HG02588 (cell line): Measurements from ENCODE around the gene DLG1.
A peak's percentile ranks its signal among the peaks of the same experiment; 100 is the strongest.
"Not testable (repeated sequence)": the region's sequence is repeated elsewhere in the genome, so short reads cannot be mapped to it uniquely, and the experiment has no call there.

Source experiments
- ATAC-seq: cut with Tn5 transposase; IDR thresholded peaks from one replicate; pipeline ENCODE4 v1.9.1; 2021; ENCODE audit warnings: mild to moderate bottlenecking, moderate library complexity; ENCODE audit not compliant: unreplicated experiment

DLG1 gene

GRCh38 chr3:197035577-197035976 lies 262.8 kb downstream of the DLG1 start:
- ATAC-seq = no peak

GRCh38 chr3:197034778-197035177 lies 263.6 kb downstream of the DLG1 start:
- not testable (repeated sequence) for ATAC-seq

- not testable (repeated sequence) for ATAC-seq
Measured at GRCh38 chr3:197033764-197034163, 264.6 kb downstream of the DLG1 start.

GRCh38 chr3:197031315-197032285 lies 266.8 kb downstream of the DLG1 start:
- ATAC-seq = no peak

GRCh38 chr3:197030379-197031314 lies 267.8 kb downstream of the DLG1 start:
- ATAC-seq = no peak

GRCh38 chr3:197029511-197030167 lies 268.8 kb downstream of the DLG1 start, which contains the start of gene MELTF:
TSS of gene MELTF (minus strand) at chr3:197029817. CDS start at chr3:197029702, 115 bp downstream.
- ATAC-seq = peak; percentile 77

- ATAC-seq = peak; percentile 38
Measured at GRCh38 chr3:197028728-197029510, 269.5 kb downstream of the DLG1 start.

- ATAC-seq = no peak
Measured at GRCh38 chr3:197027896-197028727, 270.3 kb downstream of the DLG1 start.

- ATAC-seq = no peak
Measured at GRCh38 chr3:197027151-197027895, 271.1 kb downstream of the DLG1 start.

- ATAC-seq = no peak
Measured at GRCh38 chr3:197026481-197026866, 271.9 kb downstream of the DLG1 start.

GRCh38 chr3:197025736-197026480 lies 272.5 kb downstream of the DLG1 start:
- ATAC-seq = no peak

GRCh38 chr3:197024881-197025735 lies 273.3 kb downstream of the DLG1 start:
- ATAC-seq = no peak

GRCh38 chr3:197023998-197024651 lies 274.3 kb downstream of the DLG1 start:
- no peak for ATAC-seq

- ATAC-seq = no peak
Measured at GRCh38 chr3:197023241-197023997, 275.0 kb downstream of the DLG1 start.

GRCh38 chr3:197022405-197023231 lies 275.8 kb downstream of the DLG1 start:
- no peak for ATAC-seq
